C1 segment of cervical spinal cord (tissue), 14 donors: Measurements from ENCODE around the gene ATXN7L3.

Experiments used
- DNase-seq, 14 donors: peaks; one replicate each; lab custom pipeline; 2025; lab: John Stamatoyannopoulos, UW

Gene ATXN7L3

DNA sequence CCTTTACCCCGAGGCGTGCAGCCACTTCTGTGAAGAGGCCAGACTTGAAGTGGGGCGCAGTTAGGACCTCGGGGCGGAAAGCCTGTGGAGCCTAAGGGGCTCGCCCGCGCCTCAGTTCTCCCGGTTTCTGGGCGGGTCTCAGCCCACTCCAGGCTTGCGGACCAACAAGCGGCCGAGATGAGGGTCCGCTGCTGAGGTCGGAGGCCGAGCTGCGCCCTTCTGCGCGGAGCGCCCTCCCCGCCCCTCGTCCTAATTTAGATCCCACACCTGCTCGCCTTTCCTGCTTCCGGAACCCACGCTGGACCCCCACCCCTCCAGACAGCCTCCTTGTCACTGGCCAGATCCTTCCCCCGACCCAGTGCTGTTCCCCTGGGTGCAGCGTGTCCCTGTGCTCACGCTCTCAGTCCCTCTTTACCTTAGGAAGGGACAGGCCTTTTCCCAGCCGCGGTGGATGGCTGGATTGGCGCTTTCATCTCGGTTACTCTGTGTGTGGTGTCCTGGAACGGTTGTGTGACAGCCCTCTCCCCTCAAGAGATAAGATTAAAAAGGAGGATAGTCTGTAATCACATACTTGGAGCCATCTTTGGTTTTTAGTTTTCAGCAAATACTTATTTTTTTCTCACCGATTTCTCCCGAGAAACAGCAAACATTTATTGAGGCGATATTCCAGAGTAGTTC, 933 bp upstream of the ATXN7L3 start:
- DNase-seq, result peak in 3 of 14 donors; percentile 38 to 47 (median 44)

DNA sequence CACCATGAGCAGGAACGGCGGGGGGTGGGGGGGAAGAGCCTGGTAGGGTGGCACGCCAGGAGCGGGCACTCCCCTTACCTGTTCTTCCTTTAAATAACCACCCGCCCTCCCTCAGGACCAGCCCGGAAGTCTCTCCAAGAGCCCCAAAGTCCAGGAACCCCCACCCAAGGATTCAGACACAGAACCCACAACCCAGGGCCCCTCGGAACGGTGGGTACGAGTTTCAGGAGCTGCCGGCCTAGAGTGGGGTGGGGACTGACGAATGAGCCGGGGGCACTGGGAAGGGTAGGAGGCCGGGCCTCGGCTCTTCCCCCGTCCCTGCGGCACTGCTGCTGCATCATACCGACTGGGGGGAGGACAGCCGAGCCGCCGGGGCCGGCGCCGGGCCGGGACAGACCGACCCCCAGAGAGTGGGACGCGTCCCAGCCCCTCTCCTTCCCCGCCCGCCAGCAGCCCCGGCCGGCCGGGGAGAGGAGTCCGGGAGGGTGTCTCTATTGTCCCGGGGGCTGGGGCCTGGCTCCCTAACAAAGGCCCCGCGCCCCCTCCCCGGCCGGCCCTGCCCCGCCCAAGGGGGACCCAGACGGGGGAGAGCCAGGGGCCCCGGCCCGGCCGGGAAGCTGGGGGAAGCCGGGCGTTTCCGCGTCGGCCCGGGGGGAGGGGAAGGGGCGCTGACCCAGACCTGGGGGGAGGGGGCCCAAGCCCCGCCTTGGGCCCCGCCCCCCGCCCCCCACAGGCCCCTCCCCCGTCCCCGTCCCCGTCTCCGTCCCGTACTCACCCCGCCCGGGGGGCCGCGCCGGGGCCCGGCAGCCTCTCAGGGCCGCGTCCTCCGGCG, 747 bp downstream of the ATXN7L3 start:
- peak in 10 of 14 donors; percentile 21 to 79 (median 52) for DNase-seq

DNA sequence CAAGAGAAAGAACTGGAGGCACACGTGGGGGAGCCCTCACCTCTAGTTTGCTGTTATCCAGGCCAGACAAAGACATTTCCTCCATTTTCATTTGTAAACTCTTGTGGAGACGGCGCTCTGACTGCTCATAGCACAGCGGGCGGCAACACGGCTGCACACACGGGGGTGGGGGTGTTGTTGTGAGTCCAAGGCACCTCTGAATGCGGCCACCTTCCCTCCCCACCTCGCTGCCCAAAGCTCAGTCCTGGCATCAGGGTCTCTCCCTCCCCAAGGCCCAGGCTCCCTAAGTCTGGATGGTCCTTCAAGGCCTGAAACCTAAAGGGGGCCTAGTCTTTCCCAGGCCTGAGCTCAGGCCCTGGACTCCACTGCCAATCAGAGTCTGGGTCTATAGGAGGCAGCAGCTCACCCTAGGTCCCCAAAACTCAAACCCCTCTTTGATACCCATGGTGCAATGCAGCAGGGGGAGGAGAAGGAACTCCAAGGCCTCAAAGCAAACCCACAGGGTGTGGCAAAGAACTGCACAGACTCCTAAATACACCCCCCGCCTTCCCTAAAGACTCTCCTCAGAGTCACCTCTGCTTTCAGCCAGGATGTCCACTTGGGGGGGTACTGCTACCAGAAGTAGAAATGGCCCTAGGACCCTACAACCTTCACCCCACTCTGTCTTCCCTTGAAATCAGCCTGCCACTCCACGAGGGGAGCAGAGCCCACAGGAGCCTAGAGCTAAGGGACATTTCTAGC, 1.5 kb downstream of the ATXN7L3 start:
- DNase-seq, result peak in 3 of 14 donors; percentile 25 to 33 (median 30)

DNA sequence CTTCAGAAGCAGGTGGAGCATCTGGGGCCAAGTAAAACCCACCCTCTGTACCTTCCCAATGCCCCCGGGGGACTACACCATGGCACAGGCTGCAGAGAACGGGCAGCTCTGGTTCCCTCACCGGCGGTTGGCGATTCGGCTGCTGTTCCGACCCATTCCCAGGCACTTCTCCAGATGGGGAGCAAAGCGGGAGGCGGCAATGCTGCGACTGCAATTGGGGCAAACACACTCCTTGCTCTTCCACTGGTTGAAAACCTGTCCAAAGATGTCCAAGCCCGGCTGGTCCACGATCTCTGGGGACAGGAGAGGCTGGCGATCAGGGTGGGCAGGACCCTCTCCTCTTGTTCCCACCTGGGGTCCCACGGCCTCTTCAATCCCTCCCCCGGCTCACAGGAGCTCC, 2.6 kb downstream of the ATXN7L3 start:
- no peak for DNase-seq

DNA sequence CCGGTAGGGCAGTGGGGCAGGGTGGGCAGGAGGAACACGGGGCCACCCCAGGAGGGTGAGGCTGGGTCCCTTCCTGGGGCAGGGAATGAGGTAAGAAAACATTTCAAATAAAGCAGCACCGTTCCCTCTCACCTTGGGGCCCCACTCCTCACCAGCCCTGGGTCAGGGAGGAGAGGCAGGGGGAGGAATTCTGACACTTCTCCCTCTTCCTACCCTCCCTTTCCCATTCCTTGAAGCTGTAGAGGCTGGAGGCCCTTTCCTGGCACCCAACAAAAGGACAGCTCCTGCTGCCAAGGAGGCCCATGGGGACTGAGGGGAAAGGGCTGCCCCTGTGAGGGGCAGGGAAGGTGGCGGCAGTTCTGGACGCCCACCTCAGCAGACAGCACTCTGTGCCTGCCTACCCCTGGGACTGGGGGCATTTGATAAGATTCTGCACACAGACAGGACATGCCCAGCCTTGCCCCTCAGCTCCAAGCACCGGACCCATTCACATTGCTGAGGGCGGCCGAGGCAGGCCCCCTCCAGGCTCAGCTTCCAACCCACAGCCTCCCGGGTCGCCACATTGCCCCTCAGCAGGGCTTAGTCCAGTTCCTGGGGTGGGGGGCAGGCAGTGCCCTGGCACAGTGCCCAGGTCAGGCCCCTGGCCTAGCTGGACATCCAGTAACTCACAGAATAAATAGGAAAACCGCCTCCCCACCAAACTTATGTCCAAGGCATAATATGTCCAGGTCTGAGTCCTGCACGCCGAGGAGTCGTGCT, 6.2 kb downstream of the ATXN7L3 start:
- no peak for DNase-seq

DNA sequence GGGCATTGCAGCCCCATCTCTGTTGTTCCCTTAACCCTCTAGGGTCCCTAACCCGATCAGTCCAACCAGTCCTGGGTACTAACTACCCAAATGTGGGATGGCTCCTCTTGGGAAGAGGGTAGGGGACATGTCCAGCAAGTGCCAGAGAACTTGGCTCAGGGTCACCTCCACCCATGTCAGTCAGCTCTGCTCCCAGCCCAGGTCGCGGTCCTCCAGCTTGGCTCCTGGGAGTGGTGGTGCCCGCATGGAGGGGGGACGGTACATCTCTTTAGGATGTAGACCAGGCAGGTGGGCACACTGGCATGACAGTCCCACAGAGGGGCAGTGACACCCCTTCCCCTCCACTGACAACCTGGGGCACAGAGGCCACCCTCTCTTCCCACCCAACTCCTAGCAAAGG, 6.9 kb downstream of the ATXN7L3 start:
- no peak for DNase-seq

DNA sequence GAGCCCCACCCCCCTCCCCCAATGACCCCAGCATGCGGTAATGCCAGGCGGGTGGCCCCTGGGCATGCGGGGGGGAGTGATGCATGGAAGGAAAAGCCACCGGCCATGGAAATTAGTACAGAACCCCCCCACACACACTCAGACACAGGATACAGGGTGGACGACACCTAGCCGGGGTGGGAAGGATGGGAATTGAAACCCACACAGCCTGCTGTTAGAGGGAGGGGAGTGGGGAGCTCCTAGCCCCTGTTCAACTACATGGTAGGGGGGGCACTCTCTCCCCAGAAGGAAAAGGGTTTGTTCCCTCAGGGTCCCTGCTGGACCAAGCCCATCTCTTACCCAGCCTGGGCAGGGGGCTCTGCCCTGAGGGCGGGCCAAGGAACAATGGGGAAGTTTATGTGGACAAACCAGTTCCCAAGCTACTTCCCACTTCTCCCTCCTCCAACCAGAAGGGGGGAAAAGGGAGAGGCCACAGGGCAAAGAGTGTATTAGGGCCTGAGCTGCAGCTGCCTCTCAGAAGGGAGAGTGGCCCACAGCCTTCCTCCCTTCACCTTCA, 7.7 kb downstream of the ATXN7L3 start:
- no peak for DNase-seq

DNA sequence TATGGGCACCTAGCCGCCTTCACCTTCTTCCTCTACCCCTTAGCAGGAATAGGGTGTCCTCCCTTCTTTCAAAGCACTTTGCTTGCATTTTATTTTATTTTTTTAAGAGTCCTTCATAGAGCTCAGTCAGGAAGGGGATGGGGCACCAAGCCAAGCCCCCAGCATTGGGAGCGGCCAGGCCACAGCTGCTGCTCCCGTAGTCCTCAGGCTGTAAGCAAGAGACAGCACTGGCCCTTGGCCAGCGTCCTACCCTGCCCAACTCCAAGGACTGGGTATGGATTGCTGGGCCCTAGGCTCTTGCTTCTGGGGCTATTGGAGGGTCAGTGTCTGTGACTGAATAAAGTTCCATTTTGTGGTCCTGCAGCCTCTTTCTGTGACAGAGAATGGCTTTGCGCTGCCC, 8.3 kb downstream of the ATXN7L3 start:
- no peak for DNase-seq

DNA sequence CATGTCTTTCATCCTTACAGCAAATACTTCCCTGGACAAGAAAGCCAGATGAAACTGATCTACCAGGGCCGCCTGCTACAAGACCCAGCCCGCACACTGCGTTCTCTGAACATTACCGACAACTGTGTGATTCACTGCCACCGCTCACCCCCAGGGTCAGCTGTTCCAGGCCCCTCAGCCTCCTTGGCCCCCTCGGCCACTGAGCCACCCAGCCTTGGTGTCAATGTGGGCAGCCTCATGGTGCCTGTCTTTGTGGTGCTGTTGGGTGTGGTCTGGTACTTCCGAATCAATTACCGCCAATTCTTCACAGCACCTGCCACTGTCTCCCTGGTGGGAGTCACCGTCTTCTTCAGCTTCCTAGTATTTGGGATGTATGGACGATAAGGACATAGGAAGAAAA, 9.2 kb downstream of the ATXN7L3 start:
- no peak for DNase-seq

DNA sequence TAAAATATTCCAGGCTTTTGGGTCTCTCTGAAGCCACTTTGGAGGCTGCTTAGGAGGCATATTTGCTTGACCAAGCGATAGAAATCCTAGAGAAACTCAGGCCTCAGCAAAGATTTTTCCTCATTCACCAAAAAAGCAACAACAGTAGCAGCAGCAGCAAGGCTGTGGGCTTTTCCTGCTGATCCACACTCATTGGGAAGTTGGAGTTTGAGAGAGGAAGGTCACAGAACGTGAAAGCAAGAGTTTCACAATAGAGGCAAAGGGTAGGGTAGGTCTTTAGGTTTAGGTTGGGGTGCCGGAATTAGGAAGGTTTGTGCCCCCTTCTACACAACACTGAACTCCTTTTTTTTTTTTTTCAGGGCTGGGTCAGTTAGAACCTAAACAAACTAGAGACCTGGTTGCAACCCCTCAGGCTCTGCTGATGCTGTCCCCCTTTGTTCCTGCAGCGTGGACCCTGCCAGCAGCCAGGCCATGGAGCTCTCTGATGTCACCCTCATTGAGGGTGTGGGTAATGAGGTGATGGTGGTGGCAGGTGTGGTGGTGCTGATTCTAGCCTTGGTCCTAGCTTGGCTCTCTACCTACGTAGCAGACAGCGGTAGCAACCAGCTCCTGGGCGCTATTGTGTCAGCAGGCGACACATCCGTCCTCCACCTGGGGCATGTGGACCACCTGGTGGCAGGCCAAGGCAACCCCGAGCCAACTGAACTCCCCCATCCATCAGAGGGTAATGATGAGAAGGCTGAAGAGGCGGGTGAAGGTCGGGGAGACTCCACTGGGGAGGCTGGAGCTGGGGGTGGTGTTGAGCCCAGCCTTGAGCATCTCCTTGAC, 10.9 kb downstream of the ATXN7L3 start:
- DNase-seq, result no peak

DNA sequence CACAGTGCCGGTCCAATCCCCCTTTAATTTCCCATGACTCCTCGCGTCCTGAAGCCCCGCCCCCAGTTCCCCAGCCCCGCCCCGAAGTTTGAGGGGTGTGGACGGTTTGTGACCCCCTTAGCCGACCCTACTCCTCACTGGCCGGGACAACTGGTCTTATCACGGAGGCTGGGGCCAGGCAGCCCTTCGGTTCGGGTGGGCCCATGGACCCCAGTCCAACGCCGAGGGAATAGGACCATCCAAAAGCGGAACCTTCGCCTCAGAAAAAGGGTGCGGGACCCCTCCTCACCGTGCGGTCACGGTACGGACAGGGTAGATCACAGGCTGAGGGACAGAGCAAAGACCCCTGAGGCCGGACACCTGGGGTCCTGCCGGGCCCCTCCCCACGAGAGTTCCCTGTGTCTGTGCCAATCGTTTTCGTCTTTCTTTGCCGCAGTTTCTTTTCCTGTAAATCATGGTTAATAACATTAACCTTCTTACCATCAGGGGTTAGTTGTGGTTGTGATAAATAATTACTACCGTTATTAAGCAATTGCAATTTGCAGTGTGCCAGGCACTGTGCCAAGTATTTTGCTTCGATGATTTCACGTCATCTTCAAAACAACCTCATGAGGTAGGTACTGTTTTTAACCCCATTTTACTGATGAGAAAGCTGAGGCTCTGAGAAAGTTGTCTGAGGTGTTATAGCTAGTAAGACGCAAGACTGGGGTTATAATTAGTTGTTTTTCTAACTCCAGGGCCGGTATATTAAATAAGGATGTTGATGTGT, 12.4 kb downstream of the ATXN7L3 start:
- no peak for DNase-seq

DNA sequence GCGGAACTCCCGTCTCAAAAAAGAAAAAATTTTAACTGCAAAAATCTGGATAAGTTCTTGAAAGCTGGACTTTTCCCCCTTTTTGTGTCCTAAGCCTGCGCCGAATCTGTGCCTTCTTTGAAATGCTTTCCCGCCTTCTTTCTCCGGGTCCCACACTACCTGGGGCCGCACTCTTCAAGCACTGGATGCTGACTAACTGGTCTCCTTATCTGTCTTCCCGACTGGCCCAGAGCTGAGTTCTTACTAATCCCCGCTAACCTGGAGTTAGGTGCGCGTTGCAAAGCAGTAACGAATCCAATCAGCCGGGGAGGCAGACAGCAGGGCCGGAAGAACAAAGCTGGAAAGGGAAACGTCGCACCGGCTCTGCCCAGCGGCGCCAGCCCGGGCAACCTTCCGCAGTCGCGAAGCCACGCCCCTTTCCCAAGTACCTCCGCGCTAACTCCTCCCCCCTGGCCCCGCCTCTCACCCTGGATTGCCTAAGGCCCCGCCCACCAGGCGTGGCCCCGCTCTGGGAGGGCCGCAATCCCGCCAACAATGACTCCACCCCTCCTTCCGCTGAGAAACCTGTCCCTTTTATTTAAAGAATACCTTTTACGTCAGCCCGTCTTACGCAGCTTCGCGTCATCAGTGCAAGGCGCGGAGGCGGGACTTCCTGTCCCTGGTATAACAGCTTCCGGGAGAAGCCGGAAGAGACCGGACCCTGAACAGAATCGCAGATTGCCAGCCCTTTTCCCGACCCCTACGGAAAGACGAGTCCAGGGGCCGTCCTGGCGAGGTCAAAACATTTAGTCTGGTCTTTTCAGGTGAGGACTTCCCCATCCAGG, 13.2 kb downstream of the ATXN7L3 start, which contains the start of gene TMUB2:
Gene TMUB2 (plus strand): TSS at position 666 of the 824 bp plus-strand sequence. CDS start 737 bp downstream, outside the sequence.
- peak; percentile 81 to 100 (median 96) for DNase-seq

DNA sequence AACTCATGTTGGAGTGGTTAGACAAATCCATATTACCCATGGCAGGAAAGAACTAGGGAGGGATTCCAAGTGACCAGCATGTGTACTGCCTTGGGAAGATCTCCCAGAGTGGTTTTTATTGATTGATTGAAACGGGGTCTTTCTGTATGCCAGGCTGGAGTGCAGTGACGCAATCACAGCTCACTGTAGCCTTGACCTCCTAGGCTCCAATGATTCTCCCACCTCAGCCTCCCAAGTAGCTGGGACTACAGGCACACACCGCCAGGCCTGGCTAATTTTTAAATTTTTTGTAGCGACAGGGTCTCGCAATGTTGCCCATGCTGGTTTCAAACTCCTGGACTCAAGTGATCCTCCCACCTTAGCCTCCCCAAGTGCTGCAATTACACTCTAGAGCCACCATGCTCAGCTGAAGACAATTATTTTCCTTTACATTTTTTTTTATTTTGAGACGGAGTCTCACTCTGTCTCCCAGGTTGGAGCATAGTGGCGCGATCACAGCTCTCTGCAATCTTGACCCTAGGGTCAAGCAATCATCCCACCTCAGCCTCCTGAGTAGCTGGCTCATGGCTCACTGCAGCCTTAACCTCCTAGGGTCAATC, 15.4 kb downstream of the ATXN7L3 start:
- DNase-seq, result no peak

DNA sequence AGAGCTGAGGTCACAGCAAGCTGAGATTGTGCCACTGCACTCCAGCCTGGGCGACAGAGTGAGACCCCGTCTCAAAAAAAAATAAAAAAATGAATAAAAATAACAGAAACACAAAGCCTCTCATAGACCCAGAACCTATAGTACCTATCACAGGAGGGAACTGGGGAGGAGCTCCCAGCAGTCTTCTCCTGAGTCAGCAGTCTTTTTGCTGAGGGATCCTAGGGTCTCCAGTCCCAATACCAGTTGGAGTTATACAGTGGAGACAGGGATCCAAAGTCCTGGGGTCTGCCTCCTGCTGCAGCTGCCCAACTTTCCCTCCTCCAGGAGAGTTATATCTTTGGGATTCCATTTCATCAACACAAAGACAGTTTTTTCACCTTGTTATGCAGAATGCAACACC, 16.7 kb downstream of the ATXN7L3 start:
- no peak for DNase-seq

DNA sequence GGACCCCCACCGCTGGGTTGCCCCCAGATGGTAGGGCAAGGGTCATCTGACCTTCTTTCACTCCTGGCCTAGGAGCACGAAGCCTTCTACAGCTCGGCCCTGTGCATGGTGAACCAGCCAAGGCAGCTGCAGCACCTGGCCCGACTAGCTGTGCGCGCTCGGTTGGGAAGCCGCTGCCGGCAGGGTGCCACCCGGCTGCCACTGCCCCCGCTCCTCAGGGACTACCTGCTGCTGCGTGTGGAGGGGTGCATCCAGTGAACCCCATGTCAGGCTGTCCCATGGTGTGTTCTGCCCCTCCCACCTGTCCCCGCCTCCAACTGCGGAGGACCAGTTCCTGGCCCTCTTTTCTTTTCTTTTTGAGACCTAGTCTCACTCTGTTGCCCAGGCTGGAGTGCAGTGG, 21.6 kb downstream of the ATXN7L3 start:
- DNase-seq, result no peak

DNA sequence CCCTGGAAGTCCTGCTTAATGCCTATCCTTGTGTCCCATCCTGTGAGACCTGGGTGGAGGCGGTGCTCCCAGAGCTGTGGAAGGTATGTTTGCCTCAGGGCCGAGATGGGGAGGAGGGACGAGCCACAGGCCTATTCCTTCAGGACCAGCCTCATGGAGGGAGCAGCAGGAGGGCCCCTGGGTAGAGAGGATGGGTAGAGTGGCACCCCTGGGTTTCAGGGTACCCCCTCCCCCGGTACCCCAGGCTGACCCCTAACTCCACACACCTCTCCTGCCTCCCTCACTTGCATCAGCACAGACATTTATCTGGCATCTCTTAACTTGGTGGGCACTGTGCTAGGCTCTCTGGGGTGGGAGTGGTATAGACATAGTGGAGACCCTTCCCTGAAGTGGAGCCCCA, 22.0 kb downstream of the ATXN7L3 start:
- DNase-seq, result no peak

DNA sequence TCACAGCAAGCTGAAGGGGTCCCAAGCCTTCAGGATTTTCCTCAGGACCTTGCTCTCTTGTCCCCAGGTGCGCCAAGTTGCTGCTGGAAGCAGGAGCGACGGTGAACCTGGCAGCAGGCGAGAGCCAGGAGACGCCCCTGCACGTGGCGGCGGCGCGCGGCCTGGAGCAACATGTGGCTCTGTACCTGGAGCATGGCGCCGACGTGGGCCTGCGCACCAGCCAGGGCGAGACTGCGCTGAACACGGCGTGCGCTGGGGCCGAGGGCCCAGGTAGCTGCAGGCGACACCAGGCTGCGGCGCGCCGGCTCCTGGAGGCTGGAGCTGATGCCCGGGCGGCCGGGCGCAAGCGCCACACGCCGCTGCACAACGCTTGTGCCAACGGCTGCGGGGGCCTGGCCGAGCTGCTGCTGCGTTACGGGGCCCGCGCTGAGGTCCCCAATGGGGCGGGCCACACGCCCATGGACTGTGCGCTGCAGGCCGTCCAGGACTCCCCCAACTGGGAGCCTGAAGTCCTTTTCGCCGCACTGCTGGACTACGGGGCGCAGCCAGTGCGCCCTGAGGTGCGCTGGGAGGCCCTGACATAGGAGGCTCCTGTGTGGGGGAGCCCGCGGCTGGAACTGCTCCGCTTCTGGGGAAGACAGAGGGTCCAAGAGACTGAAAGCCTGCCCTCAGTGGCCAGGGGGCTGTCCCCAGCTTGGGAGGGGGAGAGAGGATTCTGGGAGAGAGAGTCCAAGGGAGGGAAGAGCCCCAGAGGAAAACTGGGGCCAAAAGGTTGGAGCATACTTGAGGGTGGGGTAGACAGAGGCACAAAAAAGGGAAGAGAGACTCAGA, 22.8 kb downstream of the ATXN7L3 start:
- no peak for DNase-seq
